Caki2 (cell line): Measurements from ENCODE around the gene LDLRAD3. TPM values are rescaled to one million over a fixed set of nuclear protein-coding genes. Genes with fewer than 3 reads are reported as not detected.
"Not testable (repeated sequence)": the region's sequence is repeated elsewhere in the genome, so short reads cannot be mapped to it uniquely, and the experiment has no call there.

Source experiments
- DNase-seq: peaks from one replicate; pipeline ENCODE4 v3.0.0-alpha.2; 2015; ENCODE audit warnings: low read depth
- in situ Hi-C: cut with HindIII; loops from 2 replicates; pipeline ENCODE4 v1.10.0; 2016; ENCODE audit warnings: low sequenced_read_pairs, low pct_unique_long_range_greater_than_20kb, mixed read lengths
- total RNA-seq: library from RNA; depleted of rRNA; stranded (reverse); fragments of >200 nt; shearing (Covaris generic); gene quantifications from 2 replicates; pipeline ENCODE4 v1.2.3, GENCODE V29; 2014; ENCODE audit warnings: low replicate concordance; rRNA removed

Gene LDLRAD3
- 0.12 and 1.9 TPM in 2 replicates for total RNA-seq

GRCh38 chr11:35943713-35944502 lies at the start of gene LDLRAD3:
Gene LDLRAD3 (plus strand): TSS chr11:35944062. CDS start chr11:35944099, 37 bp downstream.
- DNase-seq: peak; percentile 48
- in situ Hi-C loops: loop anchor here (25.0 kb wide), 1 partner anchor 307 kb away; no protein-coding TSS in a partner anchor

GRCh38 chr11:35897019-35897418 lies 46.8 kb upstream of the LDLRAD3 start:
- in situ Hi-C loops: no loop called here
- DNase-seq: no peak

GRCh38 chr11:35902961-35903360 lies 40.9 kb upstream of the LDLRAD3 start:
- DNase-seq: no peak
- in situ Hi-C loops: no loop called here

GRCh38 chr11:35905646-35906276 lies 38.1 kb upstream of the LDLRAD3 start:
- in situ Hi-C loops: no loop called here
- DNase-seq: no peak

- in situ Hi-C loops: no loop called here
- no peak for DNase-seq
Observed at GRCh38 chr11:35906277-35906661, 37.6 kb upstream of the LDLRAD3 start.

GRCh38 chr11:35906681-35907080 lies 37.2 kb upstream of the LDLRAD3 start:
- in situ Hi-C loops: no loop called here
- no peak for DNase-seq

GRCh38 chr11:35907648-35908431 lies 36.0 kb upstream of the LDLRAD3 start:
- peak; percentile 1 for DNase-seq
- in situ Hi-C loops: no loop called here

GRCh38 chr11:35908432-35908771 lies 35.5 kb upstream of the LDLRAD3 start:
- DNase-seq, in situ Hi-C loops: not testable (repeated sequence)

- no peak for DNase-seq
- in situ Hi-C loops: no loop called here
Observed at GRCh38 chr11:35909511-35910265, 34.2 kb upstream of the LDLRAD3 start.

- DNase-seq: no peak
- in situ Hi-C loops: no loop called here
Observed at GRCh38 chr11:35911013-35911412, 32.8 kb upstream of the LDLRAD3 start.

- in situ Hi-C loops: no loop called here
- no peak for DNase-seq
Observed at GRCh38 chr11:35911616-35912165, 32.2 kb upstream of the LDLRAD3 start.

- DNase-seq, in situ Hi-C loops: not testable (repeated sequence)
Observed at GRCh38 chr11:35912436-35912835, 31.4 kb upstream of the LDLRAD3 start.

- in situ Hi-C loops: no loop called here
Observed at GRCh38 chr11:35912883-35913624, 30.8 kb upstream of the LDLRAD3 start.

GRCh38 chr11:35914816-35915215 lies 29.0 kb upstream of the LDLRAD3 start:
- DNase-seq: no peak

More at GRCh38 chr11:35912883-35913624, 30.8 kb upstream of the LDLRAD3 start:
- DNase-seq: no peak

GRCh38 chr11:35916270-35916669 lies 27.6 kb upstream of the LDLRAD3 start:
- in situ Hi-C loops: no loop called here
- DNase-seq: no peak

More at GRCh38 chr11:35914816-35915215, 29.0 kb upstream of the LDLRAD3 start:
- in situ Hi-C loops: no loop called here

GRCh38 chr11:35917676-35918075 lies 26.2 kb upstream of the LDLRAD3 start:
- DNase-seq: no peak
- in situ Hi-C loops: no loop called here

- no peak for DNase-seq
- in situ Hi-C loops: no loop called here
Observed at GRCh38 chr11:35918716-35919115, 25.1 kb upstream of the LDLRAD3 start.
